HG03439 (cell line): ENCODE measurements around the gene ULBP2.
"Not testable (repeated sequence)": the region's sequence is repeated elsewhere in the genome, so short reads cannot be mapped to it uniquely, and the experiment has no call there.

Experiments
- ATAC-seq: cut with Tn5 transposase; IDR thresholded peaks from one replicate; pipeline ENCODE4 v1.9.1; 2021; ENCODE audit warnings: mild to moderate bottlenecking, moderate library complexity; ENCODE audit not compliant: unreplicated experiment

ULBP2 gene

DNA sequence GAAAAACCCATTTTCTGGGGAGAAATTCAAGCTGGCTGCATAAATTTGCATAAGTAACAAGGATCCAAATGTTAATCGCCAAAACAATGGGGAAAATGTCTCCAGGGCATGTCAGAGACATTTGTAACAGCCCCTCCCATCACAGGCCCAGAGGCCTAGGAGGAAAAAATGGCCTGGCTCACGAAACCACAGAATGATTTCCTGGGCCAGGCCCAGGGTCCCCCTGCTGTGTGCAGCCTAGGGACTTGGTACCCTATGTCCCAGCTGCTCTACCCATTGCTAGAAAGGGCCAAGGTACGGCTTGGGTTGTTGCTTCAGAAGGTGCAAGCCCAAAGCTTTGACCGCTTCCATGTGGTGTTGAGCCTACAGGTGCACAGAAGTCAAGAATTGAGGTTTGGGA, 33.3 kb upstream of the ULBP2 start:
- ATAC-seq = not testable (repeated sequence)

DNA sequence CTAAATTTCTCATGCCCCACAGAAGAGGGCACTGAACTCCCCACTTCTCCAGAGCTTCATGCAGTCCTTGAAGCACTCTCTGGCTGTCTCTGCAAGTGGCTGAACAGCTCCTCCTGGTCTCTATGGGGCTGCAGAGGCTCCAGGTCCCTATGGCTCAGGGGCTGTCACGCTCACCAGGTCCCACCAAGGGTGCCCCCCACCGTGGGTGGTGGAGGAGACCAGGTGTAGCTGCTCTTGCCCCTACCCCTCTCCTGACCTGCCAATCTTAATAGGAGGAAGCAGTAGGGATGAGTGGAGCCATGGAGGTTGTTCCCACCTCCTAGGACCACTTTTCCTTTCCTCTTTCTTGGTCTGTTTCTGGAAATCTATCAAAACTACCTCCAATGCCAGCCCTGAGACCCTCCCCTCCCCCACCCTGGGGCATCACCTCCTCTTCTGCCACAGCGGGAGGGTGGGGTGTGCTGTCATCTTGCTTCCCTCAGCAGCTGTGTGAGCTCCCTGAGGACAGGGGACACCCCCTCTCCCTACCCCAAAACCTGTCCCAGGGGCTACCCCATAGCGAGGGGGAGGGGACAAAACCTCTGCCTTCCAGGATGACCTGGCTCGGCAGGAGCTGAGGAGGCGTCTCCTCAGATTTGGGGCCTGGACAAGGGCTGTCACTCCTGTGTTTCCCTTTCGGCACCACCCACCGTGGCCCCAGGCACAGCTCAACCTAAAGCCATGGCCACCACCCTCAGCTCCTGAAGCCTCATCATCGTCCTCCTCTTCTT, 31.9 kb upstream of the ULBP2 start:
- no peak for ATAC-seq

DNA sequence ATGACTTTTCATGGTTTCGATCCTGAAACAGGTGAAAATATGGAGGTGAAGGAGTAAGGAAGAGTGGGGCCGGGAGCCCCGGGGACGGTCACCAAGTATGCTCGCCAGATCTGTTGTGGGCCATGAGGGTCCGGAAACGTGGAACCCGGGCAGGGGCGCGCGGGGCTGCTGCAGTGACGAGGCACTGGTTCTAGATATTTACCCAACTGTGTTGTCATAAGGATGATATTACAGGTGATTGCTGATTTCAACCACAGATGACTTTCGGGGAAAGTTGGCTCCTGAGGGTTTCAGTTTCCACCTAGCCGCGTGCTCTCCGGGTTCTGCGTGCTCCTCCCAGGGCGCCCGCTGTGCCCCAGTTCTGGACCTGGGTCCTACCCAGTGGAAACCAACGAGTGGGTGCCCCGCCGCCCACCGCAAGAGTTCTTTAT, 31.1 kb upstream of the ULBP2 start:
- ATAC-seq = no peak

DNA sequence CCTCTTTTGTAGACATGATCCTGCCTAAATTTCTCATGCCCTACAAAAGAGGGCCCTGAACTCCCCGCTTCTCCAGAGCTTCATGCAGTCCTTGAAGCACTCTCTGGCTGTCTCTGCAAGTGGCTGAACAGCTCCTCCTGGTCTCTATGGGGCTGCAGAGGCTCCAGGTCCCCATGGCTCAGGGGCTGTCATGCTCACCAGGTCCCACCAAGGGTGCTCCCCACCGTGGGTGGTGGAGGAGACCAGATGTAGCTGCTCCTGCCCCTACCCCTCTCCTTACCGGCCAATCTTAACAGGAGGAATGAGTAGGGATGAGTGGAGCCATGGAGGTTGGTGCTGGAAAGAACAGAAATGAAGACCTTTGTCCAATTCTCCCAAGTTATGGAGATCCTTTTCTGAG, 29.1 kb upstream of the ULBP2 start:
- ATAC-seq = not testable (repeated sequence)

DNA sequence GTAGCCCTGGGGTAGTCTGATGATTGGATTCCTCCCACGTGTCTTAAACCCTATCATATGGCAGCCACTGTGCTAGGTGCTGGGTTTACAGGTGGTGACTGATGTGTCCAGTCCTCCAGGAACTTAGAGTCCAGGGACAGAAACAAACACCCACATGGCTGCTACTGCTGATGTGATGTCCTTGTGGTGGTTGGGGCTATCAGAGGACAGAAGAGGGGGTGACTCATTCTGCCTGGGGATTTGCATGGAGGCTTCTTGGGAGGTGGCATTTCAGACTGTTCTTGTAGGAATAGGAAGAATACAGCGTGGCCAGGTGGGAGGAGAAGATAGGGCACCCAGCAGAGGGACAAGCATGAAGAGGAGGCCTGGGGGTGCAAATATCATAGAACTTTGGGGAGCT, 28.7 kb upstream of the ULBP2 start:
- no peak for ATAC-seq

DNA sequence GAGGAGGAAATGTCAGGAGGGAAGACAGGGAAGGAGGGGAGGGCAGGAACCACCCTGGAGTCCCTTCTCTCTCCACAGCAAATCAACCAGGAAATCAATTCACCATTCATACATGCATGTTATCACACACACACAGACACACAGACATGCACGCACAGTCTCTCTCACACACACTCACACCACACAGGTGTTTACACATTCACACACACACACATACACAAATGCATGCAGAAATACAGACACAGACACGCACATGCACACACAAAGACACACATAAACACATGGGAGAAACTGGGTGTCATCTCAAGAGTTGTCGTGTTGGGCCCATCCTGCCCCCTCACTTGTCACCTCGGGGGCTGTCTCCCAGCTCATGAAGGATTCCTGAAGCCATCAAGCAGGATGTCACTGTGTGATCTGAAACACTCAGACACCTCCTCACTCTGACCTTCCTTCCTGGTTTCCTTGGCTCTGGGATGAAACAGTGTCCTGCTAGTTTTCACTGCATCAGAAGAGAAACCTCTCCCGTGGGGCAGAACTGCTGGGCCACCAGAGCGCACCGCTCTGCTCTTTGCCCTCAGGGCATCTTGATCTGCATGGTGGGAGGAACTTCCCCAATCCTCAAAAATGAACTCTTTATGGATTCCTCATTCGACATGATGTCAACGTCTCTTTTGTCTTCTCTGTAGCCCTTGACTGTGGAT, 28.1 kb upstream of the ULBP2 start:
- ATAC-seq = no peak

DNA sequence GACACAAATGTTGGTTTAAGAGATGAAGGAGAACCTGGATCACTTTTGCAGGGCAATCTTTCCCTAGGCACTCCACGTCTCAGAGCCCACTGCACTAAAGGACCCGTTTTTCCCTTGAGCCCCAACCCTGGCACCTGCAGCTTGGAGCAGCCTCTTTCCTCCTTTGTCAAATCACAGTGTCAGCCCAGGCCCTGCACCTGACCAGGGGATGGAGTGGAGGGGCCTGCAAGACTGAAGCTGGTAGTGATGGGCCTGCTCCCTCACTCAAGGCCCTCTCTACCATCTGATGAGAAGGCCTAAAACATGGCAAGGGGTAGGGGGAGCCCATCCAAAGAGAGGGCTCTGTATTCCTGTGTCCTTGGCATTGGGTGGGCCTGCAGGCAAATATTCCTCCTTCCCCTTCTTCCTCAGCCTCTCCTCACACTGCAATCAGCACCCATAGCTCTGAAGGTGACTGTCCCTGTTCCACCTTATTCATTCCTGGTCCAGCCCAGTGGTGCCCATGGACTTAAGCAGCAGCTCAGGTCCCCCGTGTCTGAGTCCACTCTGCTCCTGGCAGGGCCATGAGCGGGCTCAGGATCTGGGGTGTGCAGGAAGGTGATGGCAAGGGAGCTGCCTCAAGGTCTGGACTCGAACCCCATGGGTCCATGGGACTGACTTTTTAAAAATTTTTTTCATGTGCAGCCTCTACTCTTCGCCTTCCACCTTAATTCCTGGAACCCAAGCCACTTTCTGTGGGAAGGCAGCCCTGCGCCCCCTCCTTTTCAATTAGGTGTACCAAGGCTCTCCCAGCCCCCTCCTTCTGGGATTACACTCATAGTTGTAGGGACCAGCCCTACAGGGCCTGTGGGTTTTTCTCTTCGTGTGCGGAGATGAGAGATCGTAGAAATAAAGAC, 25.6 kb upstream of the ULBP2 start:
- ATAC-seq = no peak

DNA sequence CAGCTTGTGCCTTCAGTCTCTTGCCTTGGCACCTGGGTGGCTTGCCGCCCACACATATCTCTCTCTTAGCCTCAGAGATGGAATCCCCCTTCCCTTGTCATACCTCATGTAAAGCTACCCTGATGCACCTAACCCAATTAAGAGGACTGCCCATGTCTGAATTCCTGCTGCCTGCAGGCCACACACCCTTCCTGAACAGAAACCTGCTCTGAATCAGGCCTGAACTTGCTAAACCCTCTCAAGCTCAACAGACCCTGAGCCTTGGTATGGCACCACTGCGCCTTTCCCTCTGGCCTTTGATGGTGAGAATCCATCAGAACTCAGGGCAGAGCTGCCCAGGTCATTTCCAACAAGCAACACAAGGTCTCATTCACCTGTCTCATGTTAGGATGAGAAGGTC, 24.1 kb upstream of the ULBP2 start:
- no peak for ATAC-seq

DNA sequence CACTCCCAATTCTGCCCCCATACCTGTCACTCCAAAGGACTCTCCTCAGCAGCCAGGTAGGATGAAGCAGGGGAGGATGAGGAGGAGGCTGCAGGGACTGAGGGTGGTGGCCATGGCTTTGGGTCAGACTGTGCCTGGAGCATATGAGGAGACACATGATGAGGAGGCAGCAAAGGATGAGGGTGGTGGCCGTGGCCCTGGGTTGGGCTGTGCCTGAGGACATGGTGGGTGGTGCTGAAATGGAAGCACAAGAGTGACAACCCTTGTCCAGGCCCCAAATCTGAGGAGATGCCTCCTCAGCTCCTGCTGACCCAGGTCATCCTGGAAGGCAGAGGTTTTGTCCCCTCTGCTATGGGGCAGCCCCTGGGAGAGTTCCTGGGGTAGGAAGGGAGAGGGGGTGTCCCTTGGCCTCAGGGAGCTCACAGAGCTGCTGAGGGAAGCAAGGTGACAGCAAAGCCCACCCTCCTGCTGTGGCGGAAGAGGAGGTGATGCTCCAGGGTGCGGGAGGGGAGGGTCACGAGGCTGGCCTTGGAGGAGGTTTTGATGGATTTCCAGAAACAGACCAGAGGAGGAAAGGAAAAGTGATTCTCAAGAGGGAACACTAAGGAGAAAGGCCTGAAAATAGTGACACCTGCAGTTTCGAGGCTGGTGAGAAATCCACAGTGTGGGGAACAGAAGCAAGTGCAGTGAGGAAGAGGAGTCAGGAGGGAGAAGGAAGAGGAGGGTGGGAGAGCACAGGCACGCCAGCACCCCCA, 23.5 kb upstream of the ULBP2 start:
- ATAC-seq = no peak

DNA sequence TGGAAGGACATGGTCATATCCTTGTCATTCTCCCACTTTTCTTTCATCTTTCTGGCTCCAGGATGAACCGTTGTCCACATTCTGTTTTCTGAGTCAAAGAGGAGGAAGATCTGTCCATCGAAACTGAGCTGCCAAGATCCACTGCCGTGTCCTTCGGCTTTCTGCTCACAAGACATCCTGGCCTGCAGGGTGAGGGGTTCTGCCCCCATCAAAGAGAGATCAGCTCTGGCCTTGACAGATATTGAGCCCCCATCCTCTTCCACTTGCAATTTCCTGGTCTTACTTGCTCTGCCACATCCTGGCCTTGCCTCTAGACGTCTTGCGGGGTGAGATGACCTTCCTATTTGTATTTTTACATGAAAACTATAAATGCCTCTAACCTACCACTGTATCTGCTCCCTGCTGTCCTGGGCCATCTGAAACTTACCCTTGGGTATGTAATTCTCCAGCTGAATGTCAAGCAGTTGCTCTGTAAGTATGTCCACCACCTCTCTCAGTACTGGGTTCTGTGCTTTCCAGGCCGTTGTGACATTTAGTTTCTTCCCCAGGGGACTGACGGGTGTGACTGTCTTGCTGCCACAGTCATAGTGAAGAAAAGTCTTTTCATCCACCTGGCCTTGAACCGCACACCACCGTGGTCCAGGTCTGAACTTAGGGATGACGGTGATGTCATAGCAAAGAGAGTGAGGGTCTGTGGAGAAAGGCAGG, 22.5 kb upstream of the ULBP2 start:
- not testable (repeated sequence) for ATAC-seq

DNA sequence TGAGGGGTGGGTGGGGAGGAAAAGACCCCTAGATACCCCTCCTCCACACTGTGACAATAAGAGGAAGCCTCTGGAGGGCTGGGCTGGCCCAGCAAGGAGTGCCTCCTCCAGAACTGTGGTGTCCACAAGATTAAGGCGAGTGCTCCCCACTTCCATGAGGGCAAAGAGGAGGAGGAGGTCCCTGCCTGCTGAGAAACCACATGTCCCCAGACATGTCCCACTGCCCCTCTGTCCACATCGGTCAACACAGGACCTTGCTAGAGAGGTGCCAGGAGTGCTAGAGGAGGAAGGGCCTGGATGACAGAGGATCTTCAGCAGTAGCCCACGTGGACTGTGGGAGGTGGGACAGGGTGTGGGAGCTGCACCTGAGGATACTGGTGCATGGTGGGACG, 22.0 kb upstream of the ULBP2 start:
- ATAC-seq = no peak

DNA sequence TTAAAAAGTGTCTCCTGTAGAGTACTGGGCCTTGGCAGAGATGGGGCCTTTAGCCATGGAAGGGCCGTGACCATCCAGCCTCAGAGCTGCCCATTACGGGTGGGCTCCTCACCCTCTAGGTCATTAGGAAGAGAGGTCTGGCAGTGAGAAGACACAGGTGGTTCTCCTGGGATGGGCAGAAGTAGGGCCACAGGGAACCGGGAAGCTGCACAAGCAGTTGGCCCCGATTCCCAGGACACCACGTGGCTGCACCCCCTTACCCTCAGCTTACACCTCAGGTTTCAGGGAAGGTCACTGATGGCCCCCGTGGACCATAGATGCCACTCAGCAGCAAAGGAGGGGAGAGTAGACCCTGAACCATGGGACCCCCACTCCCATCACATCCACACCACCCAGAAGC, 20.5 kb upstream of the ULBP2 start:
- ATAC-seq = no peak

DNA sequence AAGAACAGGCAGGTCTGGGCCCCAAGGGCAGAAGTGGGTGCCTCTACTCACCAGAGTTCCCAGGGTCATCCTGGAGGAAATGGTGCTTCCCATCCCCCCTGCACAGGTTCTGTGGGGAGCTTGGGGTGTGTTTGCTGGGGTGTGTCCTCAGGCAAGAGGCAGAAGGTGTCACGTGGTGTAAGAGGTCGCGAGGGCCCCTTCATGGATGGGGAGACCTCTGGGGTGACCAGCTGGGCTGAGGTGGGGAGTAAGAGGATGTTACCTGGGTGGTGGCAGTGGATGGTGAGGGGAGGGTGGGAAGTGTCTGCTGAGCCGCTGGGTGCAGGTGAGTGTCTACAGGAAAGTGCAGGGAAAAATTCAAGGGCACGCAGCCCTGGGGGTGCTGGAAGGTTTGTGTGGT, 19.7 kb upstream of the ULBP2 start:
- not testable (repeated sequence) for ATAC-seq

DNA sequence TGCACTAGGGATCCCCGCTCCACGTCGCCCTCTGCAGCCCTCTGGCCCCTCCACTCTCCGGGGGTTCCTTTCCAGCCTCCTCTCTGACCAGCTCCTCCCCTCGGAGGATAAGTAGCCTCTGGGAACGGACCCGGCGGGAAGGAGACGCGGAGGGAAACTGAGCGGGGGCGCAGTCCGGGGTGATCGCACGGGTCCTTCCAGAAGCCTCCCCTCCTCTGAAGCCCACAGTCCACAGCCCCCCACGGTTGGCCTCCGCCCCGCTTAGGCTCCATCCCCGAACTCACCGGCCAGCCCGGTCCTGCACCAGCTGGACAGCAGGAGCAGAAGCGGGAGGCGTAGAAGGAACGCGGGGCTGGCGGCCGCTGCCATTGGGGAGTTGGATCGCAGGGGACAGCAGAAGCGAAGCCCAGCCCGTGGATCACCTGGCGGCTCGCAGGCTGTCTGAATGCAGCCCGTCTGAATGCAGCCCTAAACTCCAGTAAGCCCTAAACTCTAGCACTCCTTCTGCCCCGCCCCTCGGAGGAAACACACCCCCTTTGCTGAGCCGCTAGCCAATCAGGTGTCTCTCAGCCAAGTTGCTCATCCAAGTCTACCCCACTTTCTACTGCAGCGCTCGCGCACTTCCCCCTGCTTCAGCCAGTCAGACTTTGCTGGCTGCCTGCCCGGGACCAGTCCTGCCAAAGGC, 19.0 kb upstream of the ULBP2 start, which contains the start of gene RAET1G:
RAET1G (minus strand) TSS at position 480 of the 685 bp plus-strand sequence; CDS start at position 369, 111 bp downstream.
- no peak for ATAC-seq

DNA sequence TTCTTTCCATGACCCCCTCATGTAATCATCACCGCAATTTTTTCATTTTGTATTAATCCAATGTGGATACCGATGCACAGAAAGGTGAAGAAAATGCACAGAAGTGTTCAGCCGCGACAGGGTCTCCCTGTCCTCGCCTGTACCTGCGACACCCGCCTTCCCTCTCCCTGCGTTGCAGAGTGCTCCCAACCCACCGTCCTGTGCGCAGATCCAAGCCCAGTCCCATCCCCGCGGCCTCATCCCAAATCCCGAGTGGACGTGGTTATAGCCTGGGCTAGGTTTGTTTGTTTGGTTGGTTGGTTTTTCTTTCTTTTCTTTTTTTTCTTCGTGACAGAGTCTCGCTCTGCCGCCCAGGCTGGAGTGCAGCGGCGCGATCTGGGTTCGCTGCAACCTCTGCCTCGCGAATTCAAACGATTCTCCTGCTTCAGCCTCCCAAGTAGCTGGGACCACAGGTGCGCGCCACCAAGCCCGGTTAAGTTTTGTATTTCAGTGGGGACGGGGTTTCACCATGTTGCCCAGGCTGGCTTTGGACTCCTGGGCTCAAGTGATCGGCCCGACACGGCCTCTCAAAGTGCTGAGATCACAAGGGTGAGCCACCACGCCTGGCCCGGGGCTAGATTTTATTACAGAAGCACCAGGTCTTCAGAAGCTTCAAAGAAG, 18.4 kb upstream of the ULBP2 start:
- ATAC-seq = no peak

DNA sequence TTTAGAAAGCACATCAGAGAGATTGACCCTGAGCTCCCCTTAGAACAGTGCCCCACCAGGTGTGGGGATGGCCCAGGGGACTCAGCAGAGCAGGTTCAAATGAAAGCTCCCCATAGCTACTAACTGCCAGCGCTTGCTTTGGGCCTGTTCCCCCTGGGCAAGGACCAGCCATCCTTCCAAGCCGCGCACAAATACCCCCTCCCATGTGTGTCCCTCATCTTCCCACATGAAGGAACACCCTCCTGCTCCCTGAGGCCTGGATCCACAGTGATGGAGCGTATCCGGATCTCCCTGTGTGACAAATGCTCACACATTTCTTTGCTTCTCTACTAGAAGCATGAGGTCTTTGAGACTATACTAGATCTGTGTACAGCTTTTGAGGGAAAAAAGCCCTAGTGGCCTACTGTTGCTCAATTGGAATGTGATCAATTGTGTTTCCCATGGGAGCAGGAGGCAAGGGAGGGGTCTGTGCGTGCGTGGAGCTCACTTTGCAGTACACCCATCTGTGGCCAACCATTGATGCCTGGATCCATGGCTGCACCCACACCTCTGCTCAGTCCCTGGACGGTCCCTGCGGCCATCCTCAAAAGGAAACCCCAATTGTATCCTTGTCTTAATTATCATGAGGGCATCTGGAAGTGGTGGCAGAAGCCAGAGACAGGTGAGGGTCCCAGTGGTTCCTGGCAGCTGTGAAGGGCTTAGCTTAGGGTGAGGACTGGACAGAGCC, 17.4 kb upstream of the ULBP2 start:
- no peak for ATAC-seq

DNA sequence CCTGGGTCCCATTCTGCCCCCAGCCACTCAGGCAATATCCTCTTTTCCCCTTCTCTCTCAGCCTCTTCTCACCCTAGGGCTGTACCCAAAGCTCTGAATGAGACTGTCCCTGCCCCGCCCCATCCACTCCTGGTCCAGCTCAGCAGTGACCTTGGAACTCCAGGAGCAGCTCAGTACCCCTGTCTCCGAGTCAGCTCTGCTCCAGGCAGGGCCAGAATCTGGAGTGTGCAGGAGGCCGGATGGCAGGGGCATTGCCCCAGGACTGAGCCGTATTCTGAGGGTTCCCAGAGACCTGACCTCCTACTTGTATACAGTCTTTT, 16.9 kb upstream of the ULBP2 start:
- ATAC-seq = no peak

DNA sequence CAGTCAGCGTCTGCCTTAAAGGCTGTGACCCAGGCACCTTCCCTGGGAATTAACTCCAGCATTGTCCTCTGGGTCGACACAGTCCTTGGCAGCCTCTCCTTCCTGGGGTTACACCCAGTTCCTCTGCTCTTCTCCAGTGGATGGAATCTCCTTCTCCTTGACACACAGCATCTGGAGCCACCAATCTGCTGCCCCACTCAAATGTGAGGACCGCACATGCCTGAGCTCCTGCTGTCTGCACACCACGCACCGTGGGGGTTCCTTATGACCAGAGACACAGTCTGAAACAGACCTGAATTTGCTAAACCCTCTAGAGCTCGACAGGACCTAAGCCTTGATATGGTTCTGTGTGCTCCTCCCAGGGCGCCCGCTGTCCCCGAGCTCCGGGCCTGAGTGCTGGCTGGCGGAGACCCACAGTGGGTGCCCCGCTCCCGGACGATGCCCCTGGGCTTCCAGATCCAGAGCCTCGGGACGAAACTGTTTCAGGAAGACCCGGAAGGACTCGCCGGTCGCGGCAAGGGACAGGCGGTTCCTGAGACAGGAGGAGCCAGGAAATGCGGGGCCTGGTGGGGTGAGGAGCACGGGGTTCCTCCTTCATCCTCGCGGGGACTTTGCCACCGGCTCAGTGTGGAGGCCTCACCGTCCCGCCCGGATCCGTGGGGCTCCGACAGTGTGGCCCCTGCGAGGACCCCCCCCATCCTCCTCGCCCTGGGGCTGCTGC, 16.4 kb upstream of the ULBP2 start:
- no peak for ATAC-seq
